IPS-18c (cell line): ENCODE results near the gene PLSCR2.
"Not testable (repeated sequence)": the region's sequence is repeated elsewhere in the genome, so short reads cannot be mapped to it uniquely, and the experiment has no call there.

ENCODE experiments used
- H3K4me3 ChIP-seq: 2 replicates; pipeline ENCODE4 v1.7.0; 2013; ENCODE audit warnings: low read depth, mild to moderate bottlenecking, low read length, moderate library complexity; ENCODE audit not compliant: insufficient read depth
- H3K9me3 ChIP-seq: one replicate; pipeline ENCODE4 v1.6.1; 2013; ENCODE audit warnings: mild to moderate bottlenecking, low read length, moderate library complexity; ENCODE audit not compliant: control insufficient read depth, insufficient read depth

The PLSCR2 gene

GRCh38 chr3:146496251-146496650 lies 26.9 kb upstream of the PLSCR2 start:
- no peaks in the 10 kb centered on the region for H3K9me3 ChIP-seq
- no peak overlapping the region for H3K4me3 ChIP-seq

- Histone ChIP-seq H3K9me3 (no peaks in the 10 kb centered on the region), H3K4me3 (no peak overlapping the region)
Measured at GRCh38 chr3:146493761-146494160, 24.4 kb upstream of the PLSCR2 start.

- H3K9me3 ChIP-seq: no peaks in the 10 kb centered on the region
- H3K4me3 ChIP-seq: no peak overlapping the region
Measured at GRCh38 chr3:146493221-146493620, 23.9 kb upstream of the PLSCR2 start.

GRCh38 chr3:146491303-146491702 lies 21.9 kb upstream of the PLSCR2 start:
- Histone ChIP-seq H3K4me3 (no peak overlapping the region), H3K9me3 (no peaks in the 10 kb centered on the region)

GRCh38 chr3:146485297-146485696 lies 15.9 kb upstream of the PLSCR2 start:
- Histone ChIP-seq H3K9me3 (no peaks in the 10 kb centered on the region), H3K4me3 (no peak overlapping the region)

GRCh38 chr3:146476094-146476740 lies 6.9 kb upstream of the PLSCR2 start:
- no peak overlapping the region for H3K4me3 ChIP-seq
- H3K9me3 ChIP-seq: no peaks in the 10 kb centered on the region

GRCh38 chr3:146474976-146475375 lies 5.6 kb upstream of the PLSCR2 start:
- not testable (repeated sequence) for H3K9me3 ChIP-seq, H3K4me3 ChIP-seq

GRCh38 chr3:146473726-146474125 lies 4.4 kb upstream of the PLSCR2 start:
- H3K4me3 ChIP-seq: no peak overlapping the region
- H3K9me3 ChIP-seq: no peaks in the 10 kb centered on the region

- H3K9me3 ChIP-seq: no peaks in the 10 kb centered on the region
- H3K4me3 ChIP-seq: no peak overlapping the region
Measured at GRCh38 chr3:146472611-146473010, 3.2 kb upstream of the PLSCR2 start.

- H3K9me3 ChIP-seq: no peaks in the 10 kb centered on the region
- H3K4me3 ChIP-seq: no peak overlapping the region
Measured at GRCh38 chr3:146471012-146471411, 1.7 kb upstream of the PLSCR2 start.

- Histone ChIP-seq H3K9me3 (no peaks in the 10 kb centered on the region), H3K4me3 (no peak overlapping the region)
Measured at GRCh38 chr3:146470425-146470990, 1.1 kb upstream of the PLSCR2 start.

GRCh38 chr3:146468671-146469149 lies 651 bp downstream of the PLSCR2 start:
- no peaks in the 10 kb centered on the region for H3K9me3 ChIP-seq
- no peak overlapping the region for H3K4me3 ChIP-seq

GRCh38 chr3:146468234-146468633 lies 1.1 kb downstream of the PLSCR2 start:
- H3K4me3 ChIP-seq: no peak overlapping the region
- no peaks in the 10 kb centered on the region for H3K9me3 ChIP-seq

- no peaks in the 10 kb centered on the region for H3K9me3 ChIP-seq
- H3K4me3 ChIP-seq: no peak overlapping the region
Measured at GRCh38 chr3:146466604-146467003, 2.8 kb downstream of the PLSCR2 start.

GRCh38 chr3:146465693-146466465 lies 3.5 kb downstream of the PLSCR2 start:
- Histone ChIP-seq H3K4me3 (no peak overlapping the region), H3K9me3 (no peaks in the 10 kb centered on the region)

GRCh38 chr3:146464783-146465182 lies 4.6 kb downstream of the PLSCR2 start:
- Histone ChIP-seq H3K9me3 (no peaks in the 10 kb centered on the region), H3K4me3 (no peak overlapping the region)

- Histone ChIP-seq H3K4me3 (no peak overlapping the region), H3K9me3 (no peaks in the 10 kb centered on the region)
Measured at GRCh38 chr3:146464005-146464595, 5.3 kb downstream of the PLSCR2 start.

GRCh38 chr3:146454796-146455195 lies 14.6 kb downstream of the PLSCR2 start:
- Histone ChIP-seq H3K9me3 (no peaks in the 10 kb centered on the region), H3K4me3 (no peak overlapping the region)
